Neuronal stem cell (in vitro differentiated cells): ENCODE measurements around the gene DUSP7.
"Not testable (repeated sequence)": the region's sequence is repeated elsewhere in the genome, so short reads cannot be mapped to it uniquely, and the experiment has no call there.

Experiments used
- DNase-seq: peaks from one replicate; pipeline ENCODE4 v3.0.0-alpha.2; 2013; ENCODE audit warnings: low spot score
- H2AFZ ChIP-seq: one replicate; pipeline ENCODE4 v1.6.1; 2013; ENCODE audit warnings: mild to moderate bottlenecking, low read length, inconsistent platforms
- H2AK5ac ChIP-seq: 2 replicates; pipeline ENCODE4 v1.6.1; 2013; ENCODE audit warnings: low read depth, mild to moderate bottlenecking, inconsistent platforms, low read length, moderate library complexity, mixed read lengths
- H2BK120ac ChIP-seq: 2 replicates; pipeline ENCODE4 v1.6.1; 2013; ENCODE audit warnings: low read depth, mild to moderate bottlenecking, inconsistent platforms, low read length, moderate library complexity, mixed read lengths
- H2BK12ac ChIP-seq: one replicate; pipeline ENCODE4 v1.6.1; 2013; ENCODE audit warnings: low read length, inconsistent platforms
- H2BK15ac ChIP-seq: 2 replicates; pipeline ENCODE4 v1.6.1; 2013; ENCODE audit warnings: mild to moderate bottlenecking, low read length, inconsistent platforms, mixed read lengths
- H2BK5ac ChIP-seq: one replicate; pipeline ENCODE4 v1.6.1; 2013; ENCODE audit warnings: inconsistent platforms, mild to moderate bottlenecking, low read length, moderate library complexity
- H3K14ac ChIP-seq: one replicate; pipeline ENCODE4 v1.6.1; 2013; ENCODE audit warnings: low read length, inconsistent platforms
- H3K18ac ChIP-seq: 2 replicates; pipeline ENCODE4 v1.6.1; 2013; ENCODE audit warnings: low read length, inconsistent platforms
- H3K23ac ChIP-seq: 2 replicates; pipeline ENCODE4 v1.6.1; 2013; ENCODE audit warnings: low read depth, mild to moderate bottlenecking, mixed read lengths, low read length, inconsistent platforms; ENCODE audit not compliant: poor library complexity
- H3K27ac ChIP-seq: replicated peaks from 3 replicates; pipeline ENCODE4 v1.5.1; 2013; ENCODE audit warnings: low read length, inconsistent platforms
- H3K27me3 ChIP-seq, 3 experiments: 2 replicates each; pipeline ENCODE4 v1.6.1; 2013; ENCODE audit warnings: low read length in 3 of 3, mild to moderate bottlenecking in 2 of 3, inconsistent platforms in 1 of 3, low read depth in 1 of 3, mixed read lengths in 1 of 3, moderate library complexity in 1 of 3; ENCODE audit not compliant: control insufficient read depth in 3 of 3, insufficient read depth in 3 of 3
- H3K36me3 ChIP-seq, 2 donors: replicated peaks in 1 of 2; 2 replicates each; pipeline ENCODE4 v1.6.1; 2013; ENCODE audit warnings: low read length in 2 of 2; ENCODE audit not compliant: control insufficient read depth in 2 of 2, insufficient read depth in 2 of 2
- H3K4ac ChIP-seq: 2 replicates; pipeline ENCODE4 v1.6.1; 2013; ENCODE audit warnings: inconsistent platforms, mild to moderate bottlenecking, low read length, moderate library complexity
- H3K4me1 ChIP-seq, 2 donors: 1 replicate in 1 of 2; 2 replicates in 1 of 2; pipeline ENCODE4 v1.6.1; 2013; ENCODE audit warnings: low read length in 2 of 2, low read depth in 1 of 2; ENCODE audit not compliant: control insufficient read depth in 2 of 2, insufficient read depth in 1 of 2
- H3K4me2 ChIP-seq: one replicate; pipeline ENCODE4 v1.6.1; 2013; ENCODE audit warnings: mild to moderate bottlenecking, low read length, inconsistent platforms; ENCODE audit not compliant: insufficient read depth, poor library complexity, severe bottlenecking
- H3K4me3 ChIP-seq, 2 donors: 2 replicates each; pipeline ENCODE4 v1.5.1; 2013; ENCODE audit warnings: low read length in 2 of 2, mild to moderate bottlenecking in 2 of 2, inconsistent platforms in 1 of 2, moderate library complexity in 1 of 2
- H3K79me1 ChIP-seq: one replicate; pipeline ENCODE4 v1.6.1; 2013; ENCODE audit warnings: low read depth, mild to moderate bottlenecking, inconsistent platforms, low read length, moderate library complexity
- H3K9ac ChIP-seq: one replicate; pipeline ENCODE4 v1.6.1; 2013; ENCODE audit warnings: mild to moderate bottlenecking, low read depth, low read length, inconsistent platforms; ENCODE audit not compliant: poor library complexity
- H3K9me3 ChIP-seq, 2 donors: replicated peaks in 1 of 2; 2 replicates each; pipeline versions ENCODE3 to v1.6.1; 2013; ENCODE audit warnings: low read length in 2 of 2, mild to moderate bottlenecking in 2 of 2, inconsistent platforms in 1 of 2, low read depth in 1 of 2, mixed read lengths in 1 of 2, moderate library complexity in 1 of 2; ENCODE audit not compliant: control insufficient read depth in 2 of 2, insufficient read depth in 1 of 2
- H4K8ac ChIP-seq: one replicate; pipeline ENCODE4 v1.6.1; 2013; ENCODE audit warnings: low read depth, mild to moderate bottlenecking, inconsistent platforms, low read length, moderate library complexity
- H4K91ac ChIP-seq: one replicate; pipeline ENCODE4 v1.6.1; 2013; ENCODE audit warnings: low read length, low read depth, mild to moderate bottlenecking, inconsistent platforms; ENCODE audit not compliant: poor library complexity
- WGBS, 2 donors: extraction: QIAGEN DNeasy Blood & Tissue Kit; methylation state at CpG; one replicate each; pipeline ENCODE4 v1.1.7; 2013; ENCODE audit warnings: missing lambda C conversion rate in 2 of 2, mixed read lengths in 1 of 2; ENCODE audit not compliant: insufficient read length in 2 of 2, insufficient replicate concordance in 1 of 2; ENCODE audit errors: extremely low coverage in 2 of 2; 5-methylcytosine and 5-hydroxymethylcytosine counted together

The DUSP7 gene

GRCh38 chr3:52044869-52045619 lies 11.3 kb downstream of the DUSP7 start:
- Histone ChIP-seq H3K27ac (no peak overlapping the region), H2BK12ac (no peak overlapping the region), H4K8ac (no peak overlapping the region), H3K4ac (no peak overlapping the region), H2AK5ac (peak overlapping the region; percentile 18), H3K27me3 (peaks cover 0 to 18% (median 0%) of the 10 kb centered on the region in 3 experiments), H4K91ac (no peak overlapping the region), H2BK120ac (no peak overlapping the region), H3K23ac (no peak overlapping the region), H2BK5ac (peak overlapping the region; percentile 25), H3K4me3 (no peak overlapping the region), H3K79me1 (no peaks in the 10 kb centered on the region), H2AFZ (peak overlapping the region; percentile 86), H3K9ac (no peak overlapping the region), H3K9me3 (no peaks in the 10 kb centered on the region), H2BK15ac (peak overlapping the region; percentile 23), H3K4me1 (peaks cover 13 to 26% of the 10 kb centered on the region in 2 donors), H3K14ac (no peak overlapping the region), H3K4me2 (no peak overlapping the region), H3K36me3 (peaks cover 6 to 9% of the 10 kb centered on the region in 2 donors), H3K18ac (peak overlapping the region; percentile 78)
- no CpG with 5 or more reads among the region's 18 CpGs for WGBS, 2 donors
- DNase-seq: no peak

GRCh38 chr3:52043750-52044149 lies 12.6 kb downstream of the DUSP7 start:
- H3K14ac ChIP-seq: peak overlapping the region; percentile 50
- H4K91ac ChIP-seq: no peak overlapping the region
- H2BK15ac ChIP-seq: peak overlapping the region; percentile 52
- no CpG with 5 or more reads among the region's 6 CpGs for WGBS, 2 donors
- no peak overlapping the region for H2BK5ac ChIP-seq
- peaks cover 17 to 31% of the 10 kb centered on the region in 2 donors for H3K4me1 ChIP-seq
- peaks cover 0 to 2% of the 10 kb centered on the region in 2 donors for H3K36me3 ChIP-seq
- no peak overlapping the region for H4K8ac ChIP-seq
- H3K4ac ChIP-seq: no peak overlapping the region
- H2BK120ac ChIP-seq: no peak overlapping the region
- H3K79me1 ChIP-seq: no peaks in the 10 kb centered on the region
- H3K27me3 ChIP-seq: peaks cover 0 to 31% (median 0%) of the 10 kb centered on the region in 3 experiments
- no peak overlapping the region for H3K27ac ChIP-seq
- no peak overlapping the region for H2BK12ac ChIP-seq
- H3K18ac ChIP-seq: no peak overlapping the region
- no peak overlapping the region for H3K9ac ChIP-seq
- H2AFZ ChIP-seq: no peak overlapping the region
- H3K4me2 ChIP-seq: no peak overlapping the region
- H3K9me3 ChIP-seq: no peaks in the 10 kb centered on the region
- H2AK5ac ChIP-seq: peak overlapping the region; percentile 60
- H3K23ac ChIP-seq: no peak overlapping the region
- no peak overlapping the region for H3K4me3 ChIP-seq
- DNase-seq: no peak

GRCh38 chr3:52043039-52043438 lies 13.3 kb downstream of the DUSP7 start:
- Histone ChIP-seq H3K18ac (peak overlapping the region; percentile 35), H2AK5ac (peak overlapping the region; percentile 60), H3K4me1 (peaks cover 17 to 31% of the 10 kb centered on the region in 2 donors), H3K27me3 (peaks cover 0 to 39% (median 0%) of the 10 kb centered on the region in 3 experiments)
- H2AFZ ChIP-seq, H3K14ac ChIP-seq, H4K8ac ChIP-seq, H2BK120ac ChIP-seq, H3K4me3 ChIP-seq, H2BK12ac ChIP-seq, H3K4ac ChIP-seq, H3K79me1 ChIP-seq, H3K9ac ChIP-seq, H4K91ac ChIP-seq, H3K9me3 ChIP-seq, H2BK15ac ChIP-seq, H3K23ac ChIP-seq, H3K36me3 ChIP-seq, H3K4me2 ChIP-seq, H3K27ac ChIP-seq, H2BK5ac ChIP-seq, DNase-seq: not testable (repeated sequence)
- no CpG with 5 or more reads among the region's 1 CpG for WGBS, 2 donors

GRCh38 chr3:52041118-52041731 lies 15.1 kb downstream of the DUSP7 start:
- no peak overlapping the region for H2BK12ac ChIP-seq
- H2BK120ac ChIP-seq: no peak overlapping the region
- no peaks in the 10 kb centered on the region for H3K79me1 ChIP-seq
- H3K18ac ChIP-seq: peak overlapping the region; percentile 73
- no peak overlapping the region for H3K27ac ChIP-seq
- H3K4me3 ChIP-seq: no peak overlapping the region
- H3K27me3 ChIP-seq: peaks cover 0 to 57% (median 0%) of the 10 kb centered on the region in 3 experiments
- no CpG with 5 or more reads among the region's 10 CpGs for WGBS, 2 donors
- no peak overlapping the region for H3K23ac ChIP-seq
- no peak for DNase-seq
- H2AFZ ChIP-seq: peak overlapping the region; percentile 54
- peak overlapping the region; percentile 87 for H2BK15ac ChIP-seq
- H3K4me2 ChIP-seq: no peak overlapping the region
- H3K4ac ChIP-seq: no peak overlapping the region
- peak overlapping the region; percentile 57 for H2BK5ac ChIP-seq
- no peaks in the 10 kb centered on the region for H3K9me3 ChIP-seq
- no peaks in the 10 kb centered on the region for H3K36me3 ChIP-seq
- H4K8ac ChIP-seq: no peak overlapping the region
- H2AK5ac ChIP-seq: no peak overlapping the region
- H3K4me1 ChIP-seq: peaks cover 19 to 21% of the 10 kb centered on the region in 2 donors
- no peak overlapping the region for H4K91ac ChIP-seq
- no peak overlapping the region for H3K9ac ChIP-seq
- H3K14ac ChIP-seq: peak overlapping the region; percentile 49
